HCT116 (cell line): ENCODE measurements around the gene SYT11. TPM values are rescaled to one million over a fixed set of nuclear protein-coding genes. Genes with fewer than 3 reads are reported as not detected.

Experiments used
- ATAC-seq: fragments of 200-7000 bp; cut with Tn5 transposase; 2 replicates; pipeline ENCODE4 v1.9.1; 2020; ENCODE audit warnings: mild to moderate bottlenecking, moderate library complexity
- BruUV-seq: library from RNA; stranded (reverse); fragments of 400-500 nt; replicated peaks from 2 replicates; lab custom pipeline; 2021; lab: Mats Ljungman, UMichigan
- CTCF ChIA-PET: fragments of 300-600 bp; sonication (Branson Sonifier 250); formaldehyde crosslinking; loops from one replicate; lab custom pipeline; 2021; ENCODE audit warnings: antibody characterized with exemption; lab: Charles Lee
- POLR2A ChIA-PET: fragments of 300-600, 350-600 bp; sonication (Branson Sonifier 250); formaldehyde crosslinking; loops from one replicate; lab custom pipeline; 2021; ENCODE audit warnings: antibody characterized with exemption; lab: Charles Lee
- RAD21 ChIA-PET, 2 experiments: fragments of 300-600 bp; sonication (Branson Sonifier 250); formaldehyde crosslinking; loops; one replicate each; lab custom pipeline; 2023; ENCODE audit warnings: low total read pairs in 2 of 2; ENCODE audit not compliant: uncharacterized antibody in 2 of 2, unreplicated experiment in 2 of 2, low non-redundant PET in 1 of 2; lab: Charles Lee
- DNase-seq: peaks from one replicate; pipeline ENCODE4 v3.0.0-alpha.2; 2010; ENCODE audit warnings: low read depth, low spot score
- H2AFZ ChIP-seq: fragments of 200-600 bp; shearing (Covaris generic), sonication (generic); 2 replicates; pipeline ENCODE4 v1.6.1; 2017; ENCODE audit warnings: low read depth, mixed run types, mixed read lengths, antibody characterized with exemption, low read length; ENCODE audit not compliant: poor library complexity, severe bottlenecking
- H3K27ac ChIP-seq: 2 replicates; pipeline ENCODE4 v1.5.1; 2012; ENCODE audit warnings: low read depth, low read length
- H3K27me3 ChIP-seq: fragments of 200-600 bp; sonication (generic); 2 replicates; pipeline ENCODE4 v1.6.1; 2016; ENCODE audit warnings: mixed run types, low read length, mixed read lengths; ENCODE audit not compliant: insufficient read depth
- H3K36me3 ChIP-seq, 2 experiments: fragments of 200-500 bp in 1 of 2; fragments of 200-600 bp in 1 of 2; sonication (Bioruptor generic) in 1 of 2; sonication (generic) in 1 of 2; 2 replicates each; pipeline versions ENCODE4 v1.5.1 to v1.6.1; 2014 to 2016; ENCODE audit warnings: low read length in 2 of 2, inconsistent platforms in 1 of 2, mixed read lengths in 1 of 2, mixed run types in 1 of 2; ENCODE audit not compliant: insufficient read depth in 2 of 2, control insufficient read depth in 1 of 2
- H3K4me1 ChIP-seq, 2 experiments: fragments of 200-600 bp in 1 of 2; sonication (generic) in 1 of 2; 2 replicates each; pipeline versions ENCODE4 v1.5.1 to v1.6.1; 2012 to 2017; ENCODE audit warnings: low read length in 2 of 2, inconsistent platforms in 1 of 2, mild to moderate bottlenecking in 1 of 2, mixed read lengths in 1 of 2, mixed run types in 1 of 2, moderate library complexity in 1 of 2; ENCODE audit not compliant: insufficient read depth in 2 of 2, control insufficient read depth in 1 of 2
- H3K4me2 ChIP-seq: fragments of 200-600 bp; sonication (generic); 2 replicates; pipeline ENCODE4 v1.6.1; 2017; ENCODE audit warnings: mixed run types, low read length, mixed read lengths
- H3K4me3 ChIP-seq, 2 experiments: fragments of 200-600 bp in 1 of 2; sonication (generic) in 1 of 2; replicated peaks in 1 of 2; 2 replicates each; pipeline ENCODE4 v1.5.1; 2011 to 2016; ENCODE audit warnings: low read length in 2 of 2, control low read depth in 1 of 2, low read depth in 1 of 2, mild to moderate bottlenecking in 1 of 2, mixed read lengths in 1 of 2, mixed run types in 1 of 2
- H3K79me2 ChIP-seq: fragments of 200-600 bp; sonication (generic); 2 replicates; pipeline ENCODE4 v1.6.1; 2017; ENCODE audit warnings: mild to moderate bottlenecking, mixed run types, low read length, moderate library complexity, mixed read lengths; ENCODE audit not compliant: insufficient read depth
- H3K9ac ChIP-seq: fragments of 200-600 bp; sonication (generic); 2 replicates; pipeline ENCODE4 v1.6.1; 2016; ENCODE audit warnings: low read length, mixed read lengths
- H3K9me2 ChIP-seq: fragments of 200-600 bp; sonication (generic), shearing (Covaris generic); 2 replicates; pipeline ENCODE4 v1.6.1; 2017; ENCODE audit warnings: mixed run types, mild to moderate bottlenecking, moderate library complexity; ENCODE audit not compliant: insufficient read depth
- H3K9me3 ChIP-seq, 2 experiments: fragments of 200-500 bp in 1 of 2; fragments of 200-600 bp in 1 of 2; sonication (Bioruptor generic) in 1 of 2; sonication (generic) in 1 of 2; 2 replicates each; pipeline ENCODE4 v1.6.1; 2014 to 2017; ENCODE audit warnings: low read length in 2 of 2, mixed read lengths in 2 of 2, inconsistent platforms in 1 of 2, low read depth in 1 of 2, mild to moderate bottlenecking in 1 of 2, mixed run types in 1 of 2, moderate library complexity in 1 of 2; ENCODE audit not compliant: control insufficient read depth in 1 of 2, insufficient read depth in 1 of 2
- H4K20me1 ChIP-seq: fragments of 200-600 bp; sonication (generic), shearing (Covaris generic); 2 replicates; pipeline ENCODE4 v1.6.1; 2017; ENCODE audit warnings: mixed run types, mild to moderate bottlenecking, moderate library complexity; ENCODE audit not compliant: insufficient read depth
- CBX3 ChIP-seq: IDR thresholded peaks from 2 replicates; pipeline ENCODE4 v1.6.1; 2012; ENCODE audit warnings: low read depth
- EGR1 ChIP-seq: IDR thresholded peaks from 2 replicates; pipeline ENCODE4 v1.6.1; 2012; ENCODE audit warnings: low read depth
- JUND ChIP-seq: IDR thresholded peaks from 2 replicates; pipeline ENCODE4 v1.6.1; 2012
- POLR2A ChIP-seq: IDR thresholded peaks from 2 replicates; pipeline ENCODE4 v1.7.0; 2011; ENCODE audit warnings: borderline replicate concordance; ENCODE audit not compliant: insufficient read depth, insufficient read length; ENCODE audit errors: extremely low read depth
- POLR2AphosphoS5 ChIP-seq: IDR thresholded peaks from 2 replicates; pipeline ENCODE4 v1.6.1; 2011; ENCODE audit warnings: mild to moderate bottlenecking, low read depth, low read length, moderate library complexity
- SIN3A ChIP-seq: IDR thresholded peaks from 2 replicates; pipeline ENCODE4 v1.6.1; 2012; ENCODE audit warnings: low read depth
- SP1 ChIP-seq: IDR thresholded peaks from 2 replicates; pipeline ENCODE4 v1.6.1; 2012; ENCODE audit warnings: low read depth
- TCF7L2 ChIP-seq: IDR thresholded peaks from 2 replicates; pipeline ENCODE4 v1.7.0; 2011; ENCODE audit warnings: borderline replicate concordance, inconsistent platforms; ENCODE audit not compliant: insufficient read depth, insufficient read length; ENCODE audit errors: extremely low read depth
- YY1 ChIP-seq: IDR thresholded peaks from 2 replicates; pipeline ENCODE4 v1.6.1; 2011; ENCODE audit warnings: low read length, low read depth, moderate library complexity, mild to moderate bottlenecking; ENCODE audit not compliant: insufficient replicate concordance; ENCODE audit errors: extremely low read depth
- ZFX ChIP-seq: fragments of 450-650 bp; IDR thresholded peaks from 2 replicates; pipeline ENCODE4 v1.6.1; 2017
- ZNF274 ChIP-seq: fragments of 200-500 bp; sonication (Bioruptor generic); IDR thresholded peaks from 2 replicates; pipeline ENCODE4 v1.6.1; 2014; ENCODE audit warnings: mild to moderate bottlenecking, low read depth, low read length, inconsistent platforms
- intact Hi-C: fragments of 100-400 bp; cut with micrococcal nuclease; formaldehyde crosslinking; loops from 2 replicates; pipeline ENCODE4 v1.10.0; 2022
- total RNA-seq: library from RNA; stranded (reverse); gene quantifications from one replicate; pipeline ENCODE4 v1.2.1, GENCODE V29; 2021; ENCODE audit not compliant: unreplicated experiment
- TF ChIP-seq, protein P1 (sequence below): IDR thresholded peaks from 2 replicates; pipeline ENCODE4 v1.6.1; 2011; ENCODE audit warnings: mild to moderate bottlenecking, low read length, moderate library complexity; ENCODE audit not compliant: insufficient replicate concordance; ENCODE audit errors: extremely low read depth
- TF ChIP-seq, protein P2 (sequence below), 3 experiments: fragments of 200-600 bp in 1 of 3; sonication (generic) in 1 of 3; IDR thresholded peaks in 2 of 3; conservative IDR thresholded peaks in 1 of 3; 2 replicates each; pipeline ENCODE4 v1.5.1; 2012 to 2017; ENCODE audit warnings: low read depth in 2 of 3, low read length in 2 of 3, antibody characterized with exemption in 1 of 3, borderline replicate concordance in 1 of 3, control low read depth in 1 of 3, mild to moderate bottlenecking in 1 of 3, mixed read lengths in 1 of 3, mixed run types in 1 of 3, moderate library complexity in 1 of 3; ENCODE audit not compliant: insufficient read depth in 1 of 3

The SYT11 gene
- total RNA-seq, 1 experiment from 2014 or later: 0.17 TPM

DNA sequence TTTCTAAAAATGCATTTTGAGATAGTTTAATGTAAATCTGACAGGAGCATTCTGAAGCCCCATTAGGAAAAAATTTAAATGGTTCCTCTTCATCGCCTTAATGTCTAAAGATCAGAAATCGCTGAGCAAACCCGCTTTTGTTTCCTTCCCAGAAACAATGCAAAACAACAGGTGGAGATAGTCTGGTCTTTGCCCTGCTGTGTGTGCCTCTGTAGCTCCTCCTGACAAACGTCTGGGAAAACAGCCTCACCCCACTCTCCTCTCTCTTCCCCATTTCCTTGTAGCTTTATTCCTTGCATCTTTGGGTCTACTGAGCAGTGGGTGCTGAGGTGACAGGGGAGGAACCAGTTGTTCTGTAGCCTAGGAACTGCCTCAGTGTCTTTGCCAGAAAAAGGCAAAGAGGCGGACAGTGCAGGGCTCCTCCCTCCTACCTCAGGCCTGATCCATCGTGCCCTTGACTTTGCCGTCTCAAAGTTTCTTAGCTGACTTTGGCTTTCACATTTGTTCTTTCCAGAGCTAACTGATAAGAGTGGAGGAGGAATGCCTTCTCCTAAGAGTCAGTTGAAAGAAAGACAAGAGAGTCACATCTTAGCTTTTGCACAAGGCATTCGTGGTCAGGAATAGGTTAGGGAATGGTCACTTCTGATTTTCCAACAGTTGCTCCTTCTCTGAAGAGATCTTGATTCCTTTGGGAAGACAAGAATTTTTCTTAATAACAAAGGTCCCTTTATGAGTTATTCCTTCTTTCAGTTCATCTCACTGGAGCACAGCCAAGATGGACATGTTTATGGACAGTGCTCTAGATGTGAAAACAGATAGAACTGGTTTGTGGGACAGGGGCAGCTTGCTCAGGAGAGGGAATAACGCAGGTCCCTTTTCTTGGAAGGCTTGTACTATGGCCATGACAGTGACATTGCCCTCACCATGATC lies 24.9 kb downstream of the SYT11 start:
- intact Hi-C loops: no loop called here
- Histone ChIP-seq H3K9me3 (no peaks in the 10 kb centered on the region), H3K27ac (no peak overlapping the region), H3K4me2 (no peak overlapping the region), H2AFZ (no peak overlapping the region), H3K9ac (no peak overlapping the region), H3K79me2 (no peaks in the 10 kb centered on the region), H3K4me1 (no peaks in the 10 kb centered on the region), H3K9me2 (no peaks in the 10 kb centered on the region), H3K36me3 (no peaks in the 10 kb centered on the region), H4K20me1 (no peaks in the 10 kb centered on the region), H3K27me3 (peaks cover 7% of the 10 kb centered on the region; the same call in 1 of the 2 replicates), H3K4me3 (no peak overlapping the region)
- ChIA-PET POLR2A (no interaction called here), RAD21 (no interaction called here), CTCF (interaction anchor here (1.2 kb wide), 1 partner anchor 9 kb away, joined by 3 read pairs; no protein-coding TSS in a partner anchor)
- TF ChIP-seq TCF7L2: no peak
- TF ChIP-seq SP1: no peak
- TF ChIP-seq JUND: no peak
- no peak for TF ChIP-seq ZNF274
- TF ChIP-seq, protein P1, sequence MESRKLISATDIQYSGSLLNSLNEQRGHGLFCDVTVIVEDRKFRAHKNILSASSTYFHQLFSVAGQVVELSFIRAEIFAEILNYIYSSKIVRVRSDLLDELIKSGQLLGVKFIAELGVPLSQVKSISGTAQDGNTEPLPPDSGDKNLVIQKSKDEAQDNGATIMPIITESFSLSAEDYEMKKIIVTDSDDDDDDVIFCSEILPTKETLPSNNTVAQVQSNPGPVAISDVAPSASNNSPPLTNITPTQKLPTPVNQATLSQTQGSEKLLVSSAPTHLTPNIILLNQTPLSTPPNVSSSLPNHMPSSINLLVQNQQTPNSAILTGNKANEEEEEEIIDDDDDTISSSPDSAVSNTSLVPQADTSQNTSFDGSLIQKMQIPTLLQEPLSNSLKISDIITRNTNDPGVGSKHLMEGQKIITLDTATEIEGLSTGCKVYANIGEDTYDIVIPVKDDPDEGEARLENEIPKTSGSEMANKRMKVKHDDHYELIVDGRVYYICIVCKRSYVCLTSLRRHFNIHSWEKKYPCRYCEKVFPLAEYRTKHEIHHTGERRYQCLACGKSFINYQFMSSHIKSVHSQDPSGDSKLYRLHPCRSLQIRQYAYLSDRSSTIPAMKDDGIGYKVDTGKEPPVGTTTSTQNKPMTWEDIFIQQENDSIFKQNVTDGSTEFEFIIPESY: no peak
- TF ChIP-seq EGR1: no peak
- no peak for TF ChIP-seq POLR2AphosphoS5
- no peak for TF ChIP-seq ZFX
- no peak for TF ChIP-seq POLR2A
- TF ChIP-seq, protein P2, sequence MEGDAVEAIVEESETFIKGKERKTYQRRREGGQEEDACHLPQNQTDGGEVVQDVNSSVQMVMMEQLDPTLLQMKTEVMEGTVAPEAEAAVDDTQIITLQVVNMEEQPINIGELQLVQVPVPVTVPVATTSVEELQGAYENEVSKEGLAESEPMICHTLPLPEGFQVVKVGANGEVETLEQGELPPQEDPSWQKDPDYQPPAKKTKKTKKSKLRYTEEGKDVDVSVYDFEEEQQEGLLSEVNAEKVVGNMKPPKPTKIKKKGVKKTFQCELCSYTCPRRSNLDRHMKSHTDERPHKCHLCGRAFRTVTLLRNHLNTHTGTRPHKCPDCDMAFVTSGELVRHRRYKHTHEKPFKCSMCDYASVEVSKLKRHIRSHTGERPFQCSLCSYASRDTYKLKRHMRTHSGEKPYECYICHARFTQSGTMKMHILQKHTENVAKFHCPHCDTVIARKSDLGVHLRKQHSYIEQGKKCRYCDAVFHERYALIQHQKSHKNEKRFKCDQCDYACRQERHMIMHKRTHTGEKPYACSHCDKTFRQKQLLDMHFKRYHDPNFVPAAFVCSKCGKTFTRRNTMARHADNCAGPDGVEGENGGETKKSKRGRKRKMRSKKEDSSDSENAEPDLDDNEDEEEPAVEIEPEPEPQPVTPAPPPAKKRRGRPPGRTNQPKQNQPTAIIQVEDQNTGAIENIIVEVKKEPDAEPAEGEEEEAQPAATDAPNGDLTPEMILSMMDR (IDR thresholded peaks at IDR 0.05 in 2 of 3, conservative IDR thresholded peaks at IDR 0.05 in 1 of 3; ENCODE audit: borderline replicate concordance in 1 of 3, insufficient read depth in 1 of 3, low read depth in 2 of 3, low read length in 2 of 3): no peak
- TF ChIP-seq YY1: no peak
- TF ChIP-seq CBX3: no peak
- no peak for TF ChIP-seq SIN3A
- DNase-seq (no peak), ATAC-seq (no peak)
- no TSS peak for BruUV-seq
